Measurements from ENCODE around the gene XKR3. TPM values are rescaled to one million over a fixed set of nuclear protein-coding genes. Genes with fewer than 3 reads are reported as not detected.

XKR3 gene
- total and polyA plus RNA-seq, 4 experiments from 2014 or later = not detected

- Histone ChIP-seq H3K27ac (ENCODE audit: low read depth, low read length) (no peak overlapping the region), H3K27me3 (ENCODE audit: insufficient read depth, low read length) (no peaks in the 10 kb centered on the region), H3K36me3 (ENCODE audit: insufficient read depth, low read length) (no peaks in the 10 kb centered on the region), H3K9me3 (ENCODE audit: control insufficient read depth in 1 of 2, low read length in 2 of 2) (no peaks in the 10 kb centered on the region), H3K4me3 (ENCODE audit: low read length in 2 of 2) (no peak overlapping the region), H3K4me1 (ENCODE audit: insufficient read depth, low read length) (peaks cover 13% of the 10 kb centered on the region)
- Mint-ChIP-seq H3K4me3 (no peak overlapping the region), H3K9me3 (peaks cover 0 to 2% (median 0%) of the 10 kb centered on the region in 8 donors), H3K36me3 (no peaks in the 10 kb centered on the region), H3K4me1 (peaks cover 10 to 22% (median 18%) of the 10 kb centered on the region in 4 donors), H3K27ac (no peak overlapping the region), H3K27me3 (peaks cover 0 to 4% of the 10 kb centered on the region in 2 donors)
- no peak for DNase-seq
- POLR2A ChIA-PET (ENCODE audit: partially characterized antibody) = no interaction called here
- intact Hi-C loops (cut with micrococcal nuclease) = no loop called here
- CTCF ChIA-PET (ENCODE audit: partially characterized antibody) = no interaction called here
Measured at GRCh38 chr22:16827506-16827905, 2.3 kb upstream of the XKR3 start.

- H3K27ac ChIP-seq (ENCODE audit: low read depth, low read length) = no peak overlapping the region
- H3K36me3 Mint-ChIP-seq = no peaks in the 10 kb centered on the region
Measured at GRCh38 chr22:16819249-16819648, 6.0 kb downstream of the XKR3 start.

GRCh38 chr22:16818538-16818937, 6.7 kb downstream of the XKR3 start:
- intact Hi-C loops (cut with micrococcal nuclease) = no loop called here
- H3K9me3 ChIP-seq (ENCODE audit: control insufficient read depth in 1 of 2, low read length in 2 of 2) = no peaks in the 10 kb centered on the region
- H3K4me1 ChIP-seq (ENCODE audit: insufficient read depth, low read length) = no peaks in the 10 kb centered on the region
- no peak overlapping the region for H3K4me3 Mint-ChIP-seq
- H3K27ac Mint-ChIP-seq = no peak overlapping the region
- no peaks in the 10 kb centered on the region for H3K27me3 ChIP-seq (ENCODE audit: insufficient read depth, low read length)
- CTCF ChIA-PET (ENCODE audit: partially characterized antibody) = no interaction called here
- no peaks in the 10 kb centered on the region for H3K36me3 Mint-ChIP-seq
- DNase-seq = no peak
- peaks cover 0 to 16% of the 10 kb centered on the region in 2 donors for H3K27me3 Mint-ChIP-seq
- no peak overlapping the region for H3K27ac ChIP-seq (ENCODE audit: low read depth, low read length)
- no peaks in the 10 kb centered on the region for H3K4me1 Mint-ChIP-seq
- no peak overlapping the region for H3K4me3 ChIP-seq (ENCODE audit: low read length in 2 of 2)
- H3K9me3 Mint-ChIP-seq = peaks cover 0 to 14% (median 8%) of the 10 kb centered on the region in 8 donors
- POLR2A ChIA-PET (ENCODE audit: partially characterized antibody) = no interaction called here
- H3K36me3 ChIP-seq (ENCODE audit: insufficient read depth, low read length) = no peaks in the 10 kb centered on the region

More at GRCh38 chr22:16819249-16819648, 6.0 kb downstream of the XKR3 start:
- Histone ChIP-seq H3K9me3 (ENCODE audit: control insufficient read depth in 1 of 2, low read length in 2 of 2) (no peaks in the 10 kb centered on the region), H3K4me3 (ENCODE audit: low read length in 2 of 2) (no peak overlapping the region), H3K36me3 (ENCODE audit: insufficient read depth, low read length) (no peaks in the 10 kb centered on the region), H3K27me3 (ENCODE audit: insufficient read depth, low read length) (no peaks in the 10 kb centered on the region), H3K4me1 (ENCODE audit: insufficient read depth, low read length) (peaks cover 1% of the 10 kb centered on the region)
- no peak for DNase-seq
- peaks cover 2 to 6% (median 4%) of the 10 kb centered on the region in 4 donors for H3K4me1 Mint-ChIP-seq
- H3K9me3 Mint-ChIP-seq = peaks cover 0 to 12% (median 8%) of the 10 kb centered on the region in 8 donors
- H3K27ac Mint-ChIP-seq = no peak overlapping the region
- H3K27me3 Mint-ChIP-seq = peaks cover 0 to 14% of the 10 kb centered on the region in 2 donors
- no peak overlapping the region for H3K4me3 Mint-ChIP-seq
- intact Hi-C loops (cut with micrococcal nuclease) = no loop called here
- POLR2A ChIA-PET (ENCODE audit: partially characterized antibody) = no interaction called here
- CTCF ChIA-PET (ENCODE audit: partially characterized antibody) = no interaction called here

GRCh38 chr22:16815073-16815472, 10.1 kb downstream of the XKR3 start:
- Mint-ChIP-seq H3K9me3 (peaks cover 0 to 14% (median 7%) of the 10 kb centered on the region in 8 donors), H3K4me1 (peaks cover 0 to 7% (median under 1%) of the 10 kb centered on the region in 4 donors), H3K36me3 (no peaks in the 10 kb centered on the region), H3K27me3 (peaks cover 0 to 16% of the 10 kb centered on the region in 2 donors), H3K27ac (no peak overlapping the region), H3K4me3 (no peak overlapping the region)
- H3K27ac ChIP-seq (ENCODE audit: low read depth, low read length) = no peak overlapping the region
- no peaks in the 10 kb centered on the region for H3K9me3 ChIP-seq (ENCODE audit: control insufficient read depth in 1 of 2, low read length in 2 of 2)
- no peaks in the 10 kb centered on the region for H3K36me3 ChIP-seq (ENCODE audit: insufficient read depth, low read length)
- intact Hi-C loops (cut with micrococcal nuclease) = no loop called here
- no peak overlapping the region for H3K4me3 ChIP-seq (ENCODE audit: low read length in 2 of 2)
- DNase-seq = no peak
- no peaks in the 10 kb centered on the region for H3K27me3 ChIP-seq (ENCODE audit: insufficient read depth, low read length)
- no peaks in the 10 kb centered on the region for H3K4me1 ChIP-seq (ENCODE audit: insufficient read depth, low read length)
- CTCF ChIA-PET (ENCODE audit: partially characterized antibody) = no interaction called here
- POLR2A ChIA-PET (ENCODE audit: partially characterized antibody) = no interaction called here

- no peaks in the 10 kb centered on the region for H3K9me3 ChIP-seq (ENCODE audit: control insufficient read depth in 1 of 2, low read length in 2 of 2)
- Mint-ChIP-seq H3K27me3 (peaks cover 0 to 2% of the 10 kb centered on the region in 2 donors), H3K4me1 (peaks cover 0 to 7% (median under 1%) of the 10 kb centered on the region in 4 donors), H3K36me3 (no peaks in the 10 kb centered on the region), H3K9me3 (peaks cover 0 to 9% (median 5%) of the 10 kb centered on the region in 8 donors), H3K27ac (no peak overlapping the region), H3K4me3 (no peak overlapping the region)
- POLR2A ChIA-PET (ENCODE audit: partially characterized antibody) = no interaction called here
- no peak overlapping the region for H3K27ac ChIP-seq (ENCODE audit: low read depth, low read length)
- DNase-seq = no peak
- intact Hi-C loops (cut with micrococcal nuclease) = no loop called here
- CTCF ChIA-PET (ENCODE audit: partially characterized antibody) = no interaction called here
- no peaks in the 10 kb centered on the region for H3K4me1 ChIP-seq (ENCODE audit: insufficient read depth, low read length)
- no peak overlapping the region for H3K4me3 ChIP-seq (ENCODE audit: low read length in 2 of 2)
- no peaks in the 10 kb centered on the region for H3K27me3 ChIP-seq (ENCODE audit: insufficient read depth, low read length)
- H3K36me3 ChIP-seq (ENCODE audit: insufficient read depth, low read length) = no peaks in the 10 kb centered on the region
Measured at GRCh38 chr22:16810188-16810802, 14.9 kb downstream of the XKR3 start.

GRCh38 chr22:16808744-16809143, 16.5 kb downstream of the XKR3 start:
- intact Hi-C loops (cut with micrococcal nuclease) = no loop called here
- no peaks in the 10 kb centered on the region for H3K9me3 Mint-ChIP-seq

GRCh38 chr22:16807109-16807508, 18.1 kb downstream of the XKR3 start:
- no peaks in the 10 kb centered on the region for H3K4me1 ChIP-seq (ENCODE audit: insufficient read depth, low read length)
- DNase-seq = no peak
- POLR2A ChIA-PET (ENCODE audit: partially characterized antibody) = no interaction called here
- Mint-ChIP-seq H3K27ac (no peak overlapping the region), H3K4me1 (peaks cover 0 to 7% (median under 1%) of the 10 kb centered on the region in 4 donors), H3K36me3 (no peaks in the 10 kb centered on the region), H3K4me3 (no peak overlapping the region), H3K27me3 (no peaks in the 10 kb centered on the region), H3K9me3 (no peaks in the 10 kb centered on the region)
- no peaks in the 10 kb centered on the region for H3K36me3 ChIP-seq (ENCODE audit: insufficient read depth, low read length)
- intact Hi-C loops (cut with micrococcal nuclease) = no loop called here
- H3K4me3 ChIP-seq (ENCODE audit: low read length in 2 of 2) = no peak overlapping the region
- H3K27ac ChIP-seq (ENCODE audit: low read depth, low read length) = no peak overlapping the region
- CTCF ChIA-PET (ENCODE audit: partially characterized antibody) = no interaction called here
- H3K27me3 ChIP-seq (ENCODE audit: insufficient read depth, low read length) = no peaks in the 10 kb centered on the region
- H3K9me3 ChIP-seq (ENCODE audit: control insufficient read depth in 1 of 2, low read length in 2 of 2) = no peaks in the 10 kb centered on the region

More at GRCh38 chr22:16808744-16809143, 16.5 kb downstream of the XKR3 start:
- no peak for DNase-seq
- Mint-ChIP-seq H3K36me3 (no peaks in the 10 kb centered on the region), H3K4me3 (no peak overlapping the region), H3K27ac (no peak overlapping the region), H3K27me3 (peaks cover 0 to under 1% of the 10 kb centered on the region in 2 donors), H3K4me1 (peaks cover 0 to 7% (median under 1%) of the 10 kb centered on the region in 4 donors)
- Histone ChIP-seq H3K4me3 (ENCODE audit: low read length in 2 of 2) (no peak overlapping the region), H3K4me1 (ENCODE audit: insufficient read depth, low read length) (no peaks in the 10 kb centered on the region), H3K27ac (ENCODE audit: low read depth, low read length) (no peak overlapping the region), H3K9me3 (ENCODE audit: control insufficient read depth in 1 of 2, low read length in 2 of 2) (no peaks in the 10 kb centered on the region), H3K36me3 (ENCODE audit: insufficient read depth, low read length) (no peaks in the 10 kb centered on the region), H3K27me3 (ENCODE audit: insufficient read depth, low read length) (no peaks in the 10 kb centered on the region)
- POLR2A ChIA-PET (ENCODE audit: partially characterized antibody) = no interaction called here
- CTCF ChIA-PET (ENCODE audit: partially characterized antibody) = no interaction called here

Measured in CD4-positive, alpha-beta memory T cell (primary cell).